Tibial nerve (tissue), 3 donors: Measurements from ENCODE around the gene PIEZO1.

ENCODE experiments used
- POLR2A ChIP-seq, 2 donors: fragments of 450-650 bp; IDR thresholded peaks; one replicate each; pipeline ENCODE4 v1.6.1; 2017; ENCODE audit warnings: antibody characterized with exemption in 2 of 2, mild to moderate bottlenecking in 2 of 2, moderate library complexity in 2 of 2
- TF ChIP-seq, protein P1 (sequence below), 5 experiments: fragments of 200-600 bp in 3 of 5; fragments of 450-650 bp in 2 of 5; sonication (generic) in 3 of 5; IDR thresholded peaks; one replicate each; pipeline ENCODE4 v1.5.1; 2016 to 2019; ENCODE audit warnings: antibody characterized with exemption in 5 of 5, mild to moderate bottlenecking in 3 of 5, moderate library complexity in 2 of 5

DNA sequence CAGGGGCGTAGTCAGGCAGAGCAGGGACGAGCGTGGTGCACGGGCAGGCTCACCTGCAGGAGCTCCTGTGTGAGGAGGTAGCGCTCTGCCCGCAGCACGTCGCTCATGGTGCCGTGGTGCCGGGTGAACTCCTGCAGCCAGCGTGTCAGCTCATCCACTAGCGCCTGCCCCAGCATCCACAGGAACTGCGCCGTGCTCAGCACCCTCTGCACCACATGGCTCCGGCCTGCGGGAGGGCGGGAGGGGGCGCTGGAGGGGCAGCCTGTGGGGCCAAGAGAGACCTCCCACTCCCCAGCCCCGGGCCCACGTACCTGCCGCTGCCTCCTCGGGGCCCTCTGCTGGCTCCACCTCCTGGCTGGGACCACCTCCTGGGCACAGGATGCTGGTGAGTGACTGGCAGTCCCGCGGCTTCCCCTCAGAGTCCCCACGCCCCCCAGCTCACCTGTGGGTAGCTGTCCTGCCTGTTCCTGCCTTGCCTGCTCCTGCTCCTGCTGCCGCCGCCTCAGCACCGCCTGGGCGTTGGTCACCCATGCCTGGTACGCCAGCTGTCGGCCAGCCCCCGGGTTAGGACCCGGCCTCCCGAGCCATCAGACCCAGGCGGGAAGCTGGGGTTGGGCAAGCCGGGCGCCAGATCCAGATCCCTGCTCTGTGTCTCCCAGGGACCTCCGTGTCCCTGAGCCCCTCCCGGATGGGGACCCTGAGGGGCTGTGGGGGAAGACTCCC lies 62.1 kb downstream of the PIEZO1 start:
- TF ChIP-seq, protein P1, sequence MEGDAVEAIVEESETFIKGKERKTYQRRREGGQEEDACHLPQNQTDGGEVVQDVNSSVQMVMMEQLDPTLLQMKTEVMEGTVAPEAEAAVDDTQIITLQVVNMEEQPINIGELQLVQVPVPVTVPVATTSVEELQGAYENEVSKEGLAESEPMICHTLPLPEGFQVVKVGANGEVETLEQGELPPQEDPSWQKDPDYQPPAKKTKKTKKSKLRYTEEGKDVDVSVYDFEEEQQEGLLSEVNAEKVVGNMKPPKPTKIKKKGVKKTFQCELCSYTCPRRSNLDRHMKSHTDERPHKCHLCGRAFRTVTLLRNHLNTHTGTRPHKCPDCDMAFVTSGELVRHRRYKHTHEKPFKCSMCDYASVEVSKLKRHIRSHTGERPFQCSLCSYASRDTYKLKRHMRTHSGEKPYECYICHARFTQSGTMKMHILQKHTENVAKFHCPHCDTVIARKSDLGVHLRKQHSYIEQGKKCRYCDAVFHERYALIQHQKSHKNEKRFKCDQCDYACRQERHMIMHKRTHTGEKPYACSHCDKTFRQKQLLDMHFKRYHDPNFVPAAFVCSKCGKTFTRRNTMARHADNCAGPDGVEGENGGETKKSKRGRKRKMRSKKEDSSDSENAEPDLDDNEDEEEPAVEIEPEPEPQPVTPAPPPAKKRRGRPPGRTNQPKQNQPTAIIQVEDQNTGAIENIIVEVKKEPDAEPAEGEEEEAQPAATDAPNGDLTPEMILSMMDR (IDR thresholded peaks at IDR 0.05), result no peak
- TF ChIP-seq POLR2A (IDR thresholded peaks at IDR 0.05), result no peak
